ENCODE data around the gene NAA11.

The NAA11 gene

DNA sequence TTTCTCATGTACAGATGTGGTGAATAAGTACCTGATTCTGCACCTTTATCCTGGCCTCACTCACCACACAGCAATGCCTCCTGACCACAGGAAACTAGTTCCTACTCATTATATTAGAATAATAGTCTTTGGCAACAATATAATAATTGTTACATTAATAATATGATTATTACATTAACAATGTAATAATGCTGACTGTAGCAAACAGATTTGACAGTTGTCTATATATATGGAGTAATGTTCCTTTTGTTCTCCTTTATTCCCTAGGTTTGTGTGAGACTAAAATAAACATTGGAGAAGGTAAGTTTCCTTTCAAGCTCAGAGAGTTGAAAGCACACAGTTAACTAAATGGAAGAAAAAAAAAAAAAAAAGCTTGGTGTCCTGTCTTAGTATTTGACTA lies 40.6 kb upstream of the NAA11 start:
- Histone ChIP-seq H3K4me1 (ENCODE audit: control insufficient read depth, insufficient read depth, low read length) (no peaks in the 10 kb centered on the region), H3K36me3 (ENCODE audit: control insufficient read depth in 2 of 2, insufficient read depth in 1 of 2, low read length in 2 of 2) (no peaks in the 10 kb centered on the region), H3K9me3 (ENCODE audit: control insufficient read depth, insufficient read depth, low read depth, low read length) (no peaks in the 10 kb centered on the region), H3K27ac (ENCODE audit: extremely low read depth, low read depth, low read length) (no peak overlapping the region), H3K4me3 (ENCODE audit: low read depth, low read length) (no peak overlapping the region)
- no peak for TF ChIP-seq YY1 (tag by site-specific recombination; IDR thresholded peaks at IDR 0.05)
- TF ChIP-seq ZNF112 (tag by site-specific recombination; IDR thresholded peaks at IDR 0.05), result no peak
- no peak for TF ChIP-seq ZNF394 (tag by site-specific recombination; IDR thresholded peaks at IDR 0.05; ENCODE audit: borderline replicate concordance)
- no peak for TF ChIP-seq ZNF292 (tag by site-specific recombination; IDR thresholded peaks at IDR 0.05; ENCODE audit: borderline replicate concordance, low read depth)
- no peak for TF ChIP-seq ZNF175 (tag by site-specific recombination; IDR thresholded peaks at IDR 0.05)
- TF ChIP-seq KLF16 (tag by site-specific recombination; IDR thresholded peaks at IDR 0.05), result no peak
- TF ChIP-seq, protein P1, sequence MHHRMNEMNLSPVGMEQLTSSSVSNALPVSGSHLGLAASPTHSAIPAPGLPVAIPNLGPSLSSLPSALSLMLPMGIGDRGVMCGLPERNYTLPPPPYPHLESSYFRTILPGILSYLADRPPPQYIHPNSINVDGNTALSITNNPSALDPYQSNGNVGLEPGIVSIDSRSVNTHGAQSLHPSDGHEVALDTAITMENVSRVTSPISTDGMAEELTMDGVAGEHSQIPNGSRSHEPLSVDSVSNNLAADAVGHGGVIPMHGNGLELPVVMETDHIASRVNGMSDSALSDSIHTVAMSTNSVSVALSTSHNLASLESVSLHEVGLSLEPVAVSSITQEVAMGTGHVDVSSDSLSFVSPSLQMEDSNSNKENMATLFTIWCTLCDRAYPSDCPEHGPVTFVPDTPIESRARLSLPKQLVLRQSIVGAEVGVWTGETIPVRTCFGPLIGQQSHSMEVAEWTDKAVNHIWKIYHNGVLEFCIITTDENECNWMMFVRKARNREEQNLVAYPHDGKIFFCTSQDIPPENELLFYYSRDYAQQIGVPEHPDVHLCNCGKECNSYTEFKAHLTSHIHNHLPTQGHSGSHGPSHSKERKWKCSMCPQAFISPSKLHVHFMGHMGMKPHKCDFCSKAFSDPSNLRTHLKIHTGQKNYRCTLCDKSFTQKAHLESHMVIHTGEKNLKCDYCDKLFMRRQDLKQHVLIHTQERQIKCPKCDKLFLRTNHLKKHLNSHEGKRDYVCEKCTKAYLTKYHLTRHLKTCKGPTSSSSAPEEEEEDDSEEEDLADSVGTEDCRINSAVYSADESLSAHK (tag by site-specific recombination; IDR thresholded peaks at IDR 0.05), result no peak
- no peak for TF ChIP-seq ZNF398 (tag by site-specific recombination; IDR thresholded peaks at IDR 0.05)
- TF ChIP-seq ZNF600 (tag by site-specific recombination; IDR thresholded peaks at IDR 0.05), result no peak
- TF ChIP-seq ZNF521 (tag by site-specific recombination; IDR thresholded peaks at IDR 0.05), result no peak
- TF ChIP-seq SP2 (tag by site-specific recombination; IDR thresholded peaks at IDR 0.05), result no peak
- no peak for TF ChIP-seq ZNF362 (tag by site-specific recombination; IDR thresholded peaks at IDR 0.05)
- no peak for TF ChIP-seq KLF8 (tag by site-specific recombination; IDR thresholded peaks at IDR 0.05)
- POLR2A ChIA-PET, result no interaction called here
- CTCF ChIA-PET, result interaction anchor here (0.6 kb wide), 1 partner anchor 209 kb away, joined by 4 read pairs; no protein-coding TSS in a partner anchor

- no peaks in the 10 kb centered on the region for H3K9me3 ChIP-seq (ENCODE audit: control insufficient read depth, insufficient read depth, low read depth, low read length)
- POLR2A ChIA-PET, result no interaction called here
- H3K27ac ChIP-seq (ENCODE audit: extremely low read depth, low read depth, low read length), result no peak overlapping the region
- H3K4me1 ChIP-seq (ENCODE audit: control insufficient read depth, insufficient read depth, low read length), result no peaks in the 10 kb centered on the region
- no peak for TF ChIP-seq ZBTB26 (tag by site-specific recombination; optimal IDR thresholded peaks at IDR 0.05)
- TF ChIP-seq ZNF426 (tag by site-specific recombination; IDR thresholded peaks at IDR 0.05), result no peak
- no peak for TF ChIP-seq ZNF473 (tag by site-specific recombination; IDR thresholded peaks at IDR 0.05)
- TF ChIP-seq ZNF433 (tag by site-specific recombination; IDR thresholded peaks at IDR 0.05; ENCODE audit: low read depth), result no peak
- TF ChIP-seq ZNF629 (tag by site-specific recombination; IDR thresholded peaks at IDR 0.05), result no peak
- no peak for TF ChIP-seq ZNF292 (tag by site-specific recombination; IDR thresholded peaks at IDR 0.05; ENCODE audit: borderline replicate concordance, low read depth)
- no peak for TF ChIP-seq PRDM1 (tag by site-specific recombination; IDR thresholded peaks at IDR 0.05)
- no peak for TF ChIP-seq REPIN1 (tag by site-specific recombination; IDR thresholded peaks at IDR 0.05; ENCODE audit: low read depth)
- no peak for TF ChIP-seq GLIS1 (tag by site-specific recombination; IDR thresholded peaks at IDR 0.05)
- TF ChIP-seq ZNF155 (tag by site-specific recombination; IDR thresholded peaks at IDR 0.05), result no peak
- CTCF ChIA-PET, result no interaction called here
- H3K4me3 ChIP-seq (ENCODE audit: low read depth, low read length), result no peak overlapping the region
- H3K36me3 ChIP-seq (ENCODE audit: control insufficient read depth in 2 of 2, insufficient read depth in 1 of 2, low read length in 2 of 2), result no peaks in the 10 kb centered on the region
These were observed 38.2 kb upstream of the NAA11 start for GRCh38 chr4:79364061-79364460.
